Hematopoietic multipotent progenitor cell treated with erythropoietin and hydrocortisone succinate and interleukin-3 and kit ligand, for 17 days (in vitro differentiated cells): ENCODE data around the gene RUNX1.
A peak's percentile ranks its signal among the peaks of the same experiment; 100 is the strongest.

Source experiments
- DNase-seq: peaks from one replicate; pipeline ENCODE4 v3.0.0-alpha.2; 2015; ENCODE audit warnings: low spot score

The RUNX1 gene

DNA sequence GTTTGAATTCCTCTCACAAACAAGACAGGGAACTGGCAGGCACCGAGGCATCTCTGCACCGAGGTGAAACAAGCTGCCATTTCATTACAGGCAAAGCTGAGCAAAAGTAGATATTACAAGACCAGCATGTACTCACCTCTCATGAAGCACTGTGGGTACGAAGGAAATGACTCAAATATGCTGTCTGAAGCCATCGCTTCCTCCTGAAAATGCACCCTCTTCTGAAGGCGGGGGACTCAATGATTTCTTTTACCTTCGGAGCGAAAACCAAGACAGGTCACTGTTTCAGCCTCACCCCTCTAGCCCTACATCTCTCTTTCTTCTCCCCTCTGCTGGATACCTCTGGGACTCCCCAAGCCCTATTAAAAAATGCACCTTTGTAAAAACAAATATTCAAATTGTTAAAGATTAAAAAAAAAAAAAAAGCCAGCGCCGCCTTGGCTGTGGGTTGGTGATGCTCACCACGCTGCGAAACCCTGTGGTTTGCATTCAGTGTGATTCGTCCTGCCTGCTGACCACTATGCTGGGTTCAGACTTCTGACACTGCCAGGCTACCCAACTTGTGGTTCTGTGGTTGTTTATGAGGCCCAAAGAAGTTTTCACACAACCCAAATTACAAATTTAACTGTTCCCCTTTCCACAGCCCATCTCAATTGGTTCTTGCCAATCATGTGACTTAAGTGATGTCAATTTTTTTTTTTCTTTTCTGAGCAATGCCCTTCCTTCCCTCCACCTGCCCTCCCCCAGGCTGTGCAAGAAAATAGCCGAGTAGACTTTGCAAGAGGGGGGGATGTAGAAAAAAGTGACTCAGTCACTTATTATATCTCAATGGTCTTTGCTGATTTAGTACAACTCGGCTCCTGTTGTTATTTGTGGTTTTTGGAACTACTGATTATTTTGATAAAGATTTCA, at the start of gene RUNX1:
TSS of gene RUNX1 (minus strand) at position 597 of the 912 bp plus-strand sequence.
- peak; percentile 47 for DNase-seq

DNA sequence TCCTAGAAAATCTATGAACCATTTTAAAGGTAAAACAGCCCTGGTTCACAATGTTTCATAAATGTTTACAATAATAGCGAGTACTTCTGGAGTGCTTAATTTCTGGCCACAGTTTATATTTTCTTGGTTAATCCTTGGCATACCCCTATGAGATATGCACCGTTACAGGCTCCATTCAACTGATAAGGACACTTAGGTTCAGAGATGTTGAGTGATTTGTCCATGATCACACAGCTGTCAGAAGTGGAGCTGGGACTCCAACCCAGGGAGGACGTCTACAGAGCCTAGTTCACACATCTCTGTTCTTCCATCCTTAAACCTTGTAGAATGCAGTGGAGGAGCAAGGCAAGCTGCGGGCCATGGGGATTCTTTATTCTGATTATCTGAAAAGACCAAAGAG, 48.4 kb upstream of the RUNX1 start:
- no peak for DNase-seq

GRCh38 chr21:35096959-35097358, 47.9 kb upstream of the RUNX1 start:
- no peak for DNase-seq

- DNase-seq, result no peak
Observed at GRCh38 chr21:35095859-35096291, 46.8 kb upstream of the RUNX1 start.

GRCh38 chr21:35093514-35093913, 44.4 kb upstream of the RUNX1 start:
- no peak for DNase-seq

GRCh38 chr21:35091496-35091895, 42.4 kb upstream of the RUNX1 start:
- no peak for DNase-seq

DNA sequence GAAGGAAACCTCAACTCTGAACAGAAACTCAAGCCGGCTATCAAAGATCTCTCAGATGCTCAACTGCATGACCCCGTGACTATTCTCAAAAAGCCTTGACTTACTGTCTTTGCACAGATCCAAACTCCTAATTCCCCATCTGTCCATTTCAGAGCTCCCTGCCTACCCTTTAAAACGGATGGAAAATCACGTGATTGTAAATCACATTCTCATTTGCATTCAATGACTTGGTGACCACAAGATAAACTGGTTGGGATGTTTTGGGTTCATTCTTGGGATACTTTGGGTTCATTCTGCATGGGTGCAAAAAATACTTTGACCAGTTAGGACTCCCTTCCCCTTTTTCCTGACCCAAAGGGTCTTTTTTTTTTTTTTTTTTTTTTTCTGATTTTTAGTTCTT, 41.3 kb upstream of the RUNX1 start:
- no peak for DNase-seq

DNA sequence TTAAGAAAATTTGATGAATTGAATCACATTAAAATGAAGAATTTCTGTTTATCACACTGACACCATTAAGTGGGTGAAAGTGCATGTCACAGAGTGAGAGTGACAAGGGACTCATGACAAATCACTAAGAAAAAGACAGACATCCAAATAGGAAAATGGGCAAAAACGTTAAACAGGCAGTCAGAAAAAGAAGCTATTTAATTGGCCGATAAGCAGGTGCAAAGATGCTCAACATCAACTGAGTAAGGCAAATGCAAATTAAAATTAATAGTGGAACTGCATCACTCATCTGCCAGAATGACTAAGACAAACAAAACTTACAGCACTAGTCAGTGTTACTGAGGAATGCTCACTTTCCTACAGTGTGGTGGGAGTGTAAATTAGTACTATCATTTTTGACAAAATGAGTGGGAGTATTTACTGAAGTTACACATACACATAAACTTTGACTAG, 39.2 kb upstream of the RUNX1 start:
- DNase-seq, result no peak

DNA sequence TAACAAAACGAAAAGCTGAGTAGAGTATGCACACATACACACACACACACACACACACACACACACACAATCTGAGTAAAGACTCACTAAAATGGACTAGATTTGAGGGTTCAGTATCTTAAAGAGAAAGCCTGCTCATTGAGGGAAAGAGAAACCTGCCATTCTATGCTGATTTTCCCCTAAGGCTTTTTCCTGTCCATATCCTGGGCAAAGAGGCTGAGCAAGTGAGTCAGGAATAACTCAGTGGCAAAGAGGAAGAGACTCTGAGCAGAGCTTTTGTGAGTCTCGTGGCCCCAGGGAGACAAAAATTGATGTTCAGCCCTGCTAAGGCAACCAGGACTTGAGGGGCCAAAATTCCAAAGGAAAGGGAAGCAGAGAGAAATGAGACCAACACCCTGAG, 37.3 kb upstream of the RUNX1 start:
- DNase-seq, result no peak

- no peak for DNase-seq
Observed at GRCh38 chr21:35084869-35085268, 35.8 kb upstream of the RUNX1 start.

DNA sequence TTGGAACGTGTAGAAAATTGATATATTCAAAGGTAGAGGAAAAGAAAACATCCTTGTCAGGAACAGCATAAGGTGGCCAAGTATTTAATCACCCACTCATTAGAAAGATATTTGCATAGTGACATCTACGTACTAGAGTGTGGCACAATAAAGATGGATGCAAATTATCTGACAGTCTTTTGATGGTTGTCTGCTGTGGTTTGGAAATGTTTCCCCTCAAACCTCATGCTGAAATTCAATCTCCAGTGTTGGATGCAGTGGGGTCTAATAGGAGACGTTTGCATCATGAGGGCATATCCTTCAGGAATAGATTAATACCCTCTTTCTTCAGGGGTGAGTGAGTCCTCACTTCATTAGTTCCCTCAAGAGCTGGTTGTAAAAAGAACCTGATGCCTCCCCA, 34.1 kb upstream of the RUNX1 start:
- DNase-seq, result no peak

- DNase-seq, result no peak
Observed at GRCh38 chr21:35081861-35082260, 32.8 kb upstream of the RUNX1 start.

DNA sequence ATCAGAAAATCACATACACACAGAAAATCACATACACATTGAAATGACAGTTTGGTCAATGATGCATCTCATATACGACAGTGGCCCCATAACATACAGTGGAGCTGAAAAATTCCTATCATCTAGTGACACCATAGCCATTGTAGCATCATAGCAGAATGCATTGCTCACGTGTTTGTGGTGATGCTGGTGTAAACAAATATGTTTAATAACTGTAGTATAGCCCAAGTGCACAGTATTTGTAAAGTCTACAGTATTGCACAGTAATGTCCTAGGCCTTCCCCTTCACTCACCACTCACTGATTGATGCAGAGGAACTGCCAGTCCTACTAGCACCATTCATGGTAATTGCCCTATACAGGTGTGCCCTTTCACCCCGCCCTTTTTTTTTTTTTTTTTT, 30.1 kb upstream of the RUNX1 start:
- no peak for DNase-seq

DNA sequence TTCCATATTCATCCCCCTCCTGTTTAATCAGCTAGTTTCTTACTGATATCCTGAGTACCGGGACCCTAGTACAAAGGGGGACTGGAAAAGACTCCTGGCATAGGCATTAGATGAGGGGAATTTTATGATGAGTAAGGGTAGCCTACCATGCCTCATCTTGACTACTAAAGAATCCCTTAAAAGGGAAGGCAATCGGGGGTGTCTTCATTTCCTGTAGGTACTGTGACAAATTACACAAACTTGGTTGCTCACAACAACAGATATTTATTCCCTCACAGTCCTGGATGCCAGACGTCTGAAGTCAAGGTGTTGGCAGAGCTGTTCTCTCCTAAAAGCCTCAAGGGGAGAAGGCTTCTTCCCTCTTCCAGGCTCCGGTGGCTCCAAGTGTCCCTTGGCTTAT, 28.9 kb upstream of the RUNX1 start:
- no peak for DNase-seq

- no peak for DNase-seq
Observed at GRCh38 chr21:35077466-35077865, 28.4 kb upstream of the RUNX1 start.

- DNase-seq, result no peak
Observed at GRCh38 chr21:35075546-35075945, 26.4 kb upstream of the RUNX1 start.

GRCh38 chr21:35072960-35073359, 23.9 kb upstream of the RUNX1 start:
- no peak for DNase-seq

DNA sequence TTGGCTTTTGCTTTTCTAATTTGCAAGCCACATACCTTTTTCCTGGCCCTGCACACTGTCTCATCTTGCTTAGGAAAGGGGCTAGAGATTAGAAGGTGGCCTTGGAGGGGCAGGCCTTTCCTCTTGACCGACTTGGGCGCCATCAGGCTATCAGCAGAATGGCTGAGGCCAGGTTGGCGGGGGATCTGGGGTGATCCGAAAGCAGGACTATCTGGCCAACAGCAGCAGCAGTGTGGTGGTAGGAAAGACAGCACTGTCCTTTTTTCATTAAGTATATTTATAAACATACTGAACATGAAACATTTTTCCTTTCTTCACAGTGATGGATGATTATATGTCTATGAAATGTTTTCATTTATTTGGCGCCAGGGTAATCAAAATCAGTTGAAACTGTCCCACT, 23.5 kb upstream of the RUNX1 start:
- no peak for DNase-seq

- DNase-seq, result no peak
Observed at GRCh38 chr21:35071347-35071746, 22.2 kb upstream of the RUNX1 start.

DNA sequence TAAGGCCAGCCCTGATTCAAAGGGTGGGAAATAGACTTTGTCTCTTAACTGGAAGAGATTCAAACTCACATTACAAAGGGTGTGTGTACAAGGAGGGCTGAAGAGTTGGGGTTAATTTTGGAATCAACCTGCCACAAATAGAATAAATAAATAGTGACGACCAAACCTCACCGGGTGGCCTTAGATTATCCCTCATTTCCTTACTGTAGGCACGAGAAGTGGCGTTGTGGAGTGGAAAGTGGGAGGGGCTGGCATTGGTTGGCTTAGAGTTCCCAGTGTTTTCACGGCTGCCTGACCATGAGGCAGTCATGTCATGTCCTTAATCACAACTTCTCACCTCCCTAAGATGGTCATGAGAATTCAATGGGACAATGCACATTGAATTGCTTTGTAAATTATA, 21.3 kb upstream of the RUNX1 start:
- no peak for DNase-seq

DNA sequence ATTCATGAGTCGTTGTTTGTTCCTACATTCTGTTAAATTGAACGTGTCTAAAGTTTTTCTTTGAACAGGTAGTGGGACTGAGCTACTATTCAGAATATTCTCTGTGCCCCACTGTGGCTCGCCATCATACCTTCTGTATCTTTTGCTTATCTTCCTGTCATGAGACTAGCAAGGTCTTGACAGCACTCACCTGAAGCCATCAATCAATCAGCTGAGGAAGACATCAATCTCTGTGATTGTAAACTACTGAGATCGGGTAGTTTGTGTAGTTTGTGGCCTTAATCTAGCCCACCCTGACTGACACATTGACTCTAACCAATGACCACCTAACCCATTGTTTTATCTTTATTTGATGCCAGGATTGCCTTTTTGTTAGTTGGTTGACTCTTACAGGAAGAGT, 17.7 kb upstream of the RUNX1 start:
- DNase-seq, result no peak

GRCh38 chr21:35063428-35064172, 14.5 kb upstream of the RUNX1 start:
- no peak for DNase-seq

GRCh38 chr21:35062016-35062415, 12.9 kb upstream of the RUNX1 start:
- DNase-seq, result no peak
